Measurements from ENCODE around the gene OMA1. TPM values are rescaled to one million over a fixed set of nuclear protein-coding genes. Genes with fewer than 3 reads are reported as not detected.

The OMA1 gene
- total RNA-seq (10 to 100 TPM; 16.2 to 43.5 (median 31.4) TPM), polyA plus RNA-seq (10 to 100 TPM; 18.4 to 44.9 (median 41.3) TPM)
- long read RNA-seq, donor 1 = 0 reads
- long read RNA-seq, donor 2 = 0 reads
- long read RNA-seq, donor 3, partial matches to known transcripts = 0 of 1 reads
- long read RNA-seq, donor 3, other reads (novel, unspliced or antisense) = 0 of 1 reads
- long read RNA-seq, donor 4, partial matches to known transcripts = 2 of 25 reads
- long read RNA-seq, donor 4, other reads (novel, unspliced or antisense) = 23 of 25 reads
- long read RNA-seq, donor 5, partial matches to known transcripts = 0 of 28 reads
- long read RNA-seq, donor 5, other reads (novel, unspliced or antisense) = 28 of 28 reads
- long read RNA-seq, donor 6, partial matches to known transcripts = 1 of 16 reads
- long read RNA-seq, donor 6, other reads (novel, unspliced or antisense) = 15 of 16 reads
- long read RNA-seq, donor 7 = 0 reads
- long read RNA-seq, donor 8 = 0 reads
- long read RNA-seq, donor 9 = 0 reads
- long read RNA-seq, donor 10 = 0 reads

GRCh38 chr1:58546520-58547308 is at the start of gene OMA1:
OMA1 (minus strand) TSS chr1:58546726; CDS start chr1:58539294, 7,432 bp downstream.
- TF ChIP-seq POLR2A (IDR thresholded peaks at IDR 0.05) (peak; percentile 85 to 93), CTCF (IDR thresholded peaks at IDR 0.05) (peak; percentile 96 to 99 (median 98))
- 0 to 2% (median 1%) methylated on average over 22 to 46 of the region's 46 CpGs for WGBS, 4 donors

GRCh38 chr1:58594546-58594945 is 48.0 kb upstream of the OMA1 start:
- no peak overlapping the region for H3K27ac ChIP-seq
- H3K9me3 ChIP-seq (replicated peaks in 1 of 3) = no peaks in the 10 kb centered on the region
- intact Hi-C loops (cut with DNase I) = no loop called here
- peaks cover 7 to 16% of the 10 kb centered on the region in 2 donors for H3K4me1 ChIP-seq (replicated peaks in 1 of 2)
- TF ChIP-seq POLR2A (IDR thresholded peaks at IDR 0.05) (no peak), CTCF (IDR thresholded peaks at IDR 0.05) (no peak)
- WGBS, 4 donors = 50 to 86% (median 72%) methylated on average over 1 of the region's 1 CpG
- no peak for DNase-seq
- H3K4me3 ChIP-seq = no peak overlapping the region
- no peaks in the 10 kb centered on the region for H3K27me3 ChIP-seq
- H3K36me3 ChIP-seq (replicated peaks in 1 of 2) = no peaks in the 10 kb centered on the region

More at GRCh38 chr1:58546520-58547308, at the start of gene OMA1:
- H3K27me3 ChIP-seq = no peaks in the 10 kb centered on the region
- DNase-seq = peak; percentile 97 to 99 (median 98)
- peaks cover 9 to 13% of the 10 kb centered on the region in 2 donors for H3K4me1 ChIP-seq (replicated peaks in 1 of 2)
- no peaks in the 10 kb centered on the region for H3K36me3 ChIP-seq (replicated peaks in 1 of 2)
- intact Hi-C loops (cut with DNase I) = loop anchor here in 1 of 2 donors (10.0 kb wide), 1 partner anchor 108 kb away; no protein-coding TSS in a partner anchor
- peak within 1 kb of the TSS; percentile 95 to 100 (median 99) for H3K27ac ChIP-seq
- H3K9me3 ChIP-seq (replicated peaks in 1 of 3) = no peaks in the 10 kb centered on the region
- H3K4me3 ChIP-seq = peak within 1 kb of the TSS in 3 of 4 donors; percentile 5 to 83 (median 79)

GRCh38 chr1:58592522-58593134 is 46.1 kb upstream of the OMA1 start:
- intact Hi-C loops (cut with DNase I) = no loop called here
- DNase-seq = peak; percentile 84 to 95 (median 95)
- TF ChIP-seq POLR2A (IDR thresholded peaks at IDR 0.05) = no peak
- no peak for TF ChIP-seq CTCF (IDR thresholded peaks at IDR 0.05)
- peak overlapping the region in 4 of 5 donors; percentile 58 to 89 (median 68) for H3K27ac ChIP-seq
- H3K36me3 ChIP-seq (replicated peaks in 1 of 2) = no peaks in the 10 kb centered on the region
- no peak overlapping the region for H3K4me3 ChIP-seq
- no peaks in the 10 kb centered on the region for H3K27me3 ChIP-seq
- no peaks in the 10 kb centered on the region for H3K9me3 ChIP-seq (replicated peaks in 1 of 3)
- WGBS, 4 donors = 19 to 29% (median 24%) methylated on average over 5 of the region's 5 CpGs
- peaks cover 7 to 16% of the 10 kb centered on the region in 2 donors for H3K4me1 ChIP-seq (replicated peaks in 1 of 2)

Data from adrenal gland (tissue), 19 donors.